Calu3 (cell line): Measurements from ENCODE around the gene CYTH4. TPM values are rescaled to one million over a fixed set of nuclear protein-coding genes. Genes with fewer than 3 reads are reported as not detected.

ENCODE experiments used
- BruUV-seq: library from RNA; stranded (reverse); fragments of 400-500 nt; replicated peaks from 2 replicates; lab custom pipeline; 2021; lab: Mats Ljungman, UMichigan
- CTCF ChIA-PET: fragments of 300-600 bp; sonication (Branson Sonifier 250); formaldehyde crosslinking; loops from one replicate; lab custom pipeline; 2022; ENCODE audit warnings: antibody characterized with exemption; lab: Charles Lee
- DNase-seq: peaks from one replicate; pipeline ENCODE4 v3.0.0; 2022
- H3K27ac Mint-ChIP-seq: one replicate; pipeline ENCODE4 v1.8.0; 2022; ENCODE audit warnings: mixed read lengths; ENCODE audit not compliant: unreplicated experiment
- H3K27me3 Mint-ChIP-seq: one replicate; pipeline ENCODE4 v1.8.0; 2022; ENCODE audit warnings: mixed read lengths; ENCODE audit not compliant: unreplicated experiment
- H3K36me3 Mint-ChIP-seq: one replicate; pipeline ENCODE4 v1.8.0; 2022; ENCODE audit warnings: mild to moderate bottlenecking, moderate library complexity, mixed read lengths; ENCODE audit not compliant: insufficient read depth, unreplicated experiment
- H3K4me1 Mint-ChIP-seq: one replicate; pipeline ENCODE4 v1.8.0; 2022; ENCODE audit warnings: mild to moderate bottlenecking, low read depth, mixed read lengths; ENCODE audit not compliant: unreplicated experiment
- H3K4me3 Mint-ChIP-seq: one replicate; pipeline ENCODE4 v1.8.0; 2022; ENCODE audit warnings: mild to moderate bottlenecking, low read depth, moderate library complexity, mixed read lengths; ENCODE audit not compliant: unreplicated experiment
- H3K9me3 Mint-ChIP-seq: one replicate; pipeline ENCODE4 v1.8.0; 2022; ENCODE audit warnings: low read depth, mixed read lengths; ENCODE audit not compliant: unreplicated experiment
- intact Hi-C: fragments of 100-400 bp; cut with micrococcal nuclease; formaldehyde crosslinking; loops from one replicate; pipeline ENCODE4 v1.10.0; 2022; ENCODE audit not compliant: unreplicated experiment
- total RNA-seq: library from RNA; stranded (reverse); gene quantifications from 2 replicates; pipeline ENCODE4 v1.2.3, GENCODE V29; 2022
- TF ChIP-seq, protein P1 (sequence below): fragments of 200-600 bp; IDR thresholded peaks from one replicate; pipeline ENCODE4 v1.8.0; 2022; ENCODE audit warnings: antibody characterized with exemption; ENCODE audit not compliant: unreplicated experiment

Gene CYTH4
- total RNA-seq, 1 experiment from 2014 or later = 0.38 TPM

DNA sequence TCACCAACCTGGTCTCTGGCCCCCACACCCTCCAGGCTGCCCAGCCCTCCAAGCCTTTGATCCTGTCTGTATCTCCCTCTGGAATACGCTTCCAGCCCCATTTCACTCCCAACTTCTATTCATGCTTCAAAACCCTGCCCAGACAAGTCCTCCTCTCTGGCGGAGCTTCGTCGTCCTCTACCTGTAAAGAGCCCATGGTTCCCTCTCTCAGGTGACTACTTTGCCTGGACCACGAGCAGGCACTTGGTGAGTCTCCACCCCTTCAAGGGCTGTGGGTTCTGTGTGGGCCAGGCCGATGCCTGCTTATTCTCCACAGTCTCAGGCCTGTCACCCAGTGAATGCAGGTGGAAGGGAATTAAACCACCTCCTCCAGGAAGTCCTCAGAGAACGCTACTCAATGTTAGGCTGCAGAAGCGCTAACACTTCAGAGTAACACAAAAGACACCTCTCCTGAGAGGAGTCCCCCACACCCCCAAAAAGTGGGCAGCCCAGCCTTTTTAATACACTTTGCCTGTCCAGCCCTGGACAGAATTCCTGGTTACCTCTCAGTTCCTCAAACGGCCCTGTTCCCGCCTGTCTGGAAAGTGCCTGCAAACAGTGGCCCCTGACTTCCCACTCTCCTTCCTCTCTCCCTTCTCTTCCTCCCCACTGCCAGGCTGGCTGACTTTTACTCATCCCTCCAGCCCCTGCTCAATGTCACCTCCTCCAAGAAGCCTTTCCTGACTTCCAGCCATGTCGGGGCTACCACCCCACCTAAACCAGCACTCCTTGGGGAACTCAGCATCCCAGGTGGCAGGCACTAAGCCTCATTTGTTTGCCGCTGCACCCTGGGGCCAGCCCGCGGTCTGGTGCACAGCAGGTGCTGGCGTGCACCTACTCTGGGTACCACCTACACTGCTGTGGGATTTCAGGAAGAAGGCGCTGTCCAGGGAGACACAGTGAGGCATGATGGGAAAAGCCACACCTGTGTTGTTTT, 47.3 kb upstream of the CYTH4 start:
- no peak for DNase-seq
- Mint-ChIP-seq H3K27me3 (no peaks in the 10 kb centered on the region), H3K36me3 (no peaks in the 10 kb centered on the region), H3K4me3 (no peak overlapping the region), H3K4me1 (peaks cover 10% of the 10 kb centered on the region), H3K27ac (no peak overlapping the region), H3K9me3 (no peaks in the 10 kb centered on the region)
- no TSS peak for BruUV-seq
- TF ChIP-seq, protein P1, sequence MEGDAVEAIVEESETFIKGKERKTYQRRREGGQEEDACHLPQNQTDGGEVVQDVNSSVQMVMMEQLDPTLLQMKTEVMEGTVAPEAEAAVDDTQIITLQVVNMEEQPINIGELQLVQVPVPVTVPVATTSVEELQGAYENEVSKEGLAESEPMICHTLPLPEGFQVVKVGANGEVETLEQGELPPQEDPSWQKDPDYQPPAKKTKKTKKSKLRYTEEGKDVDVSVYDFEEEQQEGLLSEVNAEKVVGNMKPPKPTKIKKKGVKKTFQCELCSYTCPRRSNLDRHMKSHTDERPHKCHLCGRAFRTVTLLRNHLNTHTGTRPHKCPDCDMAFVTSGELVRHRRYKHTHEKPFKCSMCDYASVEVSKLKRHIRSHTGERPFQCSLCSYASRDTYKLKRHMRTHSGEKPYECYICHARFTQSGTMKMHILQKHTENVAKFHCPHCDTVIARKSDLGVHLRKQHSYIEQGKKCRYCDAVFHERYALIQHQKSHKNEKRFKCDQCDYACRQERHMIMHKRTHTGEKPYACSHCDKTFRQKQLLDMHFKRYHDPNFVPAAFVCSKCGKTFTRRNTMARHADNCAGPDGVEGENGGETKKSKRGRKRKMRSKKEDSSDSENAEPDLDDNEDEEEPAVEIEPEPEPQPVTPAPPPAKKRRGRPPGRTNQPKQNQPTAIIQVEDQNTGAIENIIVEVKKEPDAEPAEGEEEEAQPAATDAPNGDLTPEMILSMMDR = no peak
- CTCF ChIA-PET = no interaction called here
- intact Hi-C loops = no loop called here

GRCh38 chr22:37235897-37236607, 46.3 kb upstream of the CYTH4 start:
- Mint-ChIP-seq H3K9me3 (no peaks in the 10 kb centered on the region), H3K27ac (no peak overlapping the region), H3K4me3 (no peak overlapping the region), H3K4me1 (no peaks in the 10 kb centered on the region), H3K27me3 (no peaks in the 10 kb centered on the region), H3K36me3 (no peaks in the 10 kb centered on the region)
- DNase-seq = no peak
- TF ChIP-seq, protein P1 = no peak
- no TSS peak for BruUV-seq
- intact Hi-C loops = no loop called here
- CTCF ChIA-PET = no interaction called here

GRCh38 chr22:37237371-37238268, 44.7 kb upstream of the CYTH4 start:
- DNase-seq = no peak

More at GRCh38 chr22:37237371-37238268, 44.7 kb upstream of the CYTH4 start:
- no peaks in the 10 kb centered on the region for H3K4me1 Mint-ChIP-seq
- TF ChIP-seq, protein P1 = no peak
- CTCF ChIA-PET = interaction anchor here (0.7 kb wide), 1 partner anchor 23 kb away, joined by 3 read pairs; no protein-coding TSS in a partner anchor
- H3K4me3 Mint-ChIP-seq = no peak overlapping the region
- H3K27ac Mint-ChIP-seq = no peak overlapping the region
- H3K27me3 Mint-ChIP-seq = no peaks in the 10 kb centered on the region
- no peaks in the 10 kb centered on the region for H3K9me3 Mint-ChIP-seq
- intact Hi-C loops = no loop called here
- no TSS peak for BruUV-seq
- H3K36me3 Mint-ChIP-seq = no peaks in the 10 kb centered on the region
